Adrenal gland (tissue), 5 donors: ENCODE data around the gene B4GALT6.
A peak's percentile ranks its signal among the peaks of the same experiment; 100 is the strongest.

Experiments
- CTCF ChIP-seq, 6 experiments: fragments of 450-650 bp in 4 of 6; fragments of 200-600 bp in 2 of 6; sonication (generic) in 1 of 6; IDR thresholded peaks; 1 replicate in 5 of 6; 2 replicates in 1 of 6; pipeline versions ENCODE4 v1.5.1 to v1.8.0; 2016 to 2021; ENCODE audit warnings: antibody characterized with exemption in 6 of 6, mild to moderate bottlenecking in 2 of 6, moderate library complexity in 1 of 6
- POLR2A ChIP-seq, 2 donors: fragments of 450-650 bp; IDR thresholded peaks; one replicate each; pipeline ENCODE4 v1.6.1; 2017; ENCODE audit warnings: antibody characterized with exemption in 2 of 2, mild to moderate bottlenecking in 2 of 2, moderate library complexity in 1 of 2
- donor health status: DM: no; HTN: no; CAD: no.

GRCh38 chr18:31723990-31724711 lies 39.8 kb upstream of the B4GALT6 start:
- TF ChIP-seq CTCF (IDR thresholded peaks at IDR 0.05), result no peak
- TF ChIP-seq POLR2A (IDR thresholded peaks at IDR 0.05), result peak in 1 of 2 donors; percentile 23
